Ovary (tissue), 9 donors: Measurements from ENCODE around the gene ALX1. TPM values are rescaled to one million over a fixed set of nuclear protein-coding genes. Genes with fewer than 3 reads are reported as not detected.
"Not testable (repeated sequence)": the region's sequence is repeated elsewhere in the genome, so short reads cannot be mapped to it uniquely, and the experiment has no call there.

Experiments used
- DNase-seq, 5 donors: peaks; one replicate each; pipeline ENCODE4 v3.0.0-alpha.2; 2019 to 2020
- H3K27ac ChIP-seq, 2 donors: fragments of 200-600 bp; one replicate each; pipeline versions ENCODE4 v1.5.1 to v1.8.0; 2019 to 2022
- H3K27me3 ChIP-seq: fragments of 200-600 bp; one replicate; pipeline ENCODE4 v1.8.0; 2022
- H3K36me3 ChIP-seq: fragments of 200-600 bp; sonication (generic); one replicate; pipeline ENCODE4 v1.5.1; 2019
- H3K4me1 ChIP-seq: one replicate; pipeline ENCODE4 v1.8.1; 2013; ENCODE audit warnings: mild to moderate bottlenecking, moderate library complexity; ENCODE audit not compliant: insufficient read depth
- H3K4me3 ChIP-seq: fragments of 200-600 bp; sonication (generic); one replicate; pipeline ENCODE4 v1.5.1; 2017
- H3K9me3 ChIP-seq, 2 donors: fragments of 200-600 bp in 1 of 2; sonication (generic) in 1 of 2; one replicate each; pipeline versions ENCODE4 v1.5.1 to v1.8.1; 2013 to 2019; ENCODE audit warnings: mild to moderate bottlenecking in 1 of 2, moderate library complexity in 1 of 2
- EP300 ChIP-seq: sonication (generic); formaldehyde crosslinking; IDR thresholded peaks from one replicate; pipeline ENCODE4 v1.6.1; 2017; ENCODE audit warnings: antibody characterized with exemption
- POLR2A ChIP-seq: fragments of 450-650 bp; IDR thresholded peaks from one replicate; pipeline ENCODE4 v1.6.1; 2017; ENCODE audit warnings: antibody characterized with exemption, mild to moderate bottlenecking, moderate library complexity
- WGBS, 3 donors: extraction: QIAGEN DNeasy Blood & Tissue Kit in 1 of 3; methylation state at CpG; one replicate each; pipeline versions ENCODE4 v1.1.5 to v1.1.7; 2013 to 2017; 5-methylcytosine and 5-hydroxymethylcytosine counted together
- intact Hi-C, 4 donors: fragments of 100-400 bp; cut with DNase I; formaldehyde crosslinking; loops; one replicate each; pipeline versions ENCODE4 v1.11.0 to v1.15.1; 2022 to 2023
- polyA plus RNA-seq, 2 donors: library from polyadenylated mRNA; stranded (reverse); fragments of 200-250 nt in 1 of 2; fragments of 350-450 nt in 1 of 2; fragmentation: Illumina TruSeq in 1 of 2; extraction: RNeasy Lipid Tissue Mini Kit (QIAGEN cat#74804) in 1 of 2; gene quantifications; one replicate each; pipeline ENCODE4 v1.2.3, GENCODE V29; 2013 to 2014
- total RNA-seq, 7 donors: library from RNA; depleted of rRNA in 2 of 7; stranded (reverse); fragments of >200 nt in 2 of 7; fragmentation: NEBNext Ultra II Directional in 3 of 7; extraction: Animal tissue kit (Norgen Biotek cat#: 25700) in 3 of 7; gene quantifications; one replicate each; pipeline versions ENCODE4 v1.1.0 to v1.2.4, GENCODE V29; 2016 to 2023
- TF ChIP-seq, protein P1 (sequence below), 3 donors: fragments of 450-650 bp in 2 of 3; fragments of 200-600 bp in 1 of 3; IDR thresholded peaks; one replicate each; pipeline versions ENCODE4 v1.5.1 to v1.8.0; 2016 to 2022; ENCODE audit warnings: antibody characterized with exemption in 3 of 3, mild to moderate bottlenecking in 1 of 3
- donor health status: DM: no; HTN: no; CAD: no; lungs with moderate emphysema.
- donor health status: DM: no; HTN: no; CAD: no.
- donor health status: Bipolar disorder and iron deficiency.
- donor health status: DM: yes; HTN: yes; CAD: no.
- donor health status: DM: no; HTN: no; CAD: no.
- donor health status: DM: yes; HTN: yes; CAD: no.

The ALX1 gene
- total and polyA plus RNA-seq, 9 donors: 0.05 to 1.1 (median 0.30) TPM; not detected in 3

DNA sequence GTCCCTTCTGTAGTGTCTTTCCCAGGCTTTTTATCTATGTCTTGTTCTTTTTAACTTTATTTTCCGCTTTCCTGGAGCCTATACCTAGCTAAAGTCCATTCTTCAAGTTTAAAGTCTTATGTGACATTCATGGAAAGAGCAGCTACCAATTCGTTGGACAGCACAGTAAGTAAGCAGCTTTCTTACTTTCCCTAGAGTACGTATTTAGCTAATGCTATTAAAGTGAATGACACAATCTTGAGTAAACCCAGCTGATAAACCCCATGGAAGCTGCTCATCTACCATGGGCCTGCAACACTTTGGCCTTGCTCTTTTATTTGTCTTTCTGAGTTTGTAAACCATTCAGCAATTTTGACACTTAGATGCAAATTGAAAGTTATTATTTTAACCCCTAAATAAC is 30.0 kb downstream of the ALX1 start:
- H3K4me1 ChIP-seq: no peaks in the 10 kb centered on the region
- no peak overlapping the region for H3K4me3 ChIP-seq
- TF ChIP-seq, protein P1, sequence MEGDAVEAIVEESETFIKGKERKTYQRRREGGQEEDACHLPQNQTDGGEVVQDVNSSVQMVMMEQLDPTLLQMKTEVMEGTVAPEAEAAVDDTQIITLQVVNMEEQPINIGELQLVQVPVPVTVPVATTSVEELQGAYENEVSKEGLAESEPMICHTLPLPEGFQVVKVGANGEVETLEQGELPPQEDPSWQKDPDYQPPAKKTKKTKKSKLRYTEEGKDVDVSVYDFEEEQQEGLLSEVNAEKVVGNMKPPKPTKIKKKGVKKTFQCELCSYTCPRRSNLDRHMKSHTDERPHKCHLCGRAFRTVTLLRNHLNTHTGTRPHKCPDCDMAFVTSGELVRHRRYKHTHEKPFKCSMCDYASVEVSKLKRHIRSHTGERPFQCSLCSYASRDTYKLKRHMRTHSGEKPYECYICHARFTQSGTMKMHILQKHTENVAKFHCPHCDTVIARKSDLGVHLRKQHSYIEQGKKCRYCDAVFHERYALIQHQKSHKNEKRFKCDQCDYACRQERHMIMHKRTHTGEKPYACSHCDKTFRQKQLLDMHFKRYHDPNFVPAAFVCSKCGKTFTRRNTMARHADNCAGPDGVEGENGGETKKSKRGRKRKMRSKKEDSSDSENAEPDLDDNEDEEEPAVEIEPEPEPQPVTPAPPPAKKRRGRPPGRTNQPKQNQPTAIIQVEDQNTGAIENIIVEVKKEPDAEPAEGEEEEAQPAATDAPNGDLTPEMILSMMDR (IDR thresholded peaks at IDR 0.05): no peak
- TF ChIP-seq POLR2A (no peak), EP300 (no peak)
- DNase-seq: no peak
- H3K27me3 ChIP-seq: no peaks in the 10 kb centered on the region
- no peak overlapping the region for H3K27ac ChIP-seq
- no peaks in the 10 kb centered on the region for H3K36me3 ChIP-seq
- no peaks in the 10 kb centered on the region for H3K9me3 ChIP-seq
- WGBS, 3 donors: 41 to 46% (median 45%) methylated on average over 3 of the region's 3 CpGs
- intact Hi-C loops: no loop called here

DNA sequence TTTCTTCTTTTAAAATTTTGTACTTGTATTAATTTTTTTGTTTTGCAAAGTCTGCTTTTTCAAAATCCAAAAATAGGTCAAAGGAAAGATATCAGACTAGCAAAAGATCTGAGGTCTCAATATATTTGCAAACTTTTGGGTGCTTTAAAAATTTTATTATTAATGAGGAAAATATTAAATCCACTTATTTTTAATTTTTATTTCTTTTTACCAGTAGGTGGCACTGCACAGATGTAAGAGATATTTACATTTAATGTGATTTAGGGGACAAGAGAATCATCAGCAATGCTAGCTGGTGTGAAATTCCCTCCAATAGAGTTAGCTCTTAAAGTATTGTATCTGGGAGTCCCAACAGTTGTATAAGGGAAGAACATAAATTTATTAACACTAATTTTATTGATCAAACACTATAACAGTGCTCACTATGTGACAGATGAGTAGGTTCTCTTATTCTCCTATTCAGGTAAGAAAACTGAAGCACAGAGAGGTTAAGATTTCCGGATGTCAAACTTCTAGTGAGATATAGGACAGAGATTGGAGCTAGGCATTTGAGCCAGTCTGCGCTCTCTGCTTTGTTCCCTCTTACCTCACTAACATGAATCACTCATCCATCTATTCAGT is 30.5 kb downstream of the ALX1 start:
- H3K4me3 ChIP-seq: no peak overlapping the region
- no peaks in the 10 kb centered on the region for H3K27me3 ChIP-seq
- H3K9me3 ChIP-seq: no peaks in the 10 kb centered on the region
- intact Hi-C loops: no loop called here
- DNase-seq: no peak
- H3K27ac ChIP-seq: no peak overlapping the region
- TF ChIP-seq, protein P1 (IDR thresholded peaks at IDR 0.05): no peak
- TF ChIP-seq POLR2A: no peak
- TF ChIP-seq EP300: no peak
- no peaks in the 10 kb centered on the region for H3K36me3 ChIP-seq
- WGBS, 3 donors: 86 to 91% (median 87%) methylated on average over 2 of the region's 2 CpGs
- no peaks in the 10 kb centered on the region for H3K4me1 ChIP-seq

DNA sequence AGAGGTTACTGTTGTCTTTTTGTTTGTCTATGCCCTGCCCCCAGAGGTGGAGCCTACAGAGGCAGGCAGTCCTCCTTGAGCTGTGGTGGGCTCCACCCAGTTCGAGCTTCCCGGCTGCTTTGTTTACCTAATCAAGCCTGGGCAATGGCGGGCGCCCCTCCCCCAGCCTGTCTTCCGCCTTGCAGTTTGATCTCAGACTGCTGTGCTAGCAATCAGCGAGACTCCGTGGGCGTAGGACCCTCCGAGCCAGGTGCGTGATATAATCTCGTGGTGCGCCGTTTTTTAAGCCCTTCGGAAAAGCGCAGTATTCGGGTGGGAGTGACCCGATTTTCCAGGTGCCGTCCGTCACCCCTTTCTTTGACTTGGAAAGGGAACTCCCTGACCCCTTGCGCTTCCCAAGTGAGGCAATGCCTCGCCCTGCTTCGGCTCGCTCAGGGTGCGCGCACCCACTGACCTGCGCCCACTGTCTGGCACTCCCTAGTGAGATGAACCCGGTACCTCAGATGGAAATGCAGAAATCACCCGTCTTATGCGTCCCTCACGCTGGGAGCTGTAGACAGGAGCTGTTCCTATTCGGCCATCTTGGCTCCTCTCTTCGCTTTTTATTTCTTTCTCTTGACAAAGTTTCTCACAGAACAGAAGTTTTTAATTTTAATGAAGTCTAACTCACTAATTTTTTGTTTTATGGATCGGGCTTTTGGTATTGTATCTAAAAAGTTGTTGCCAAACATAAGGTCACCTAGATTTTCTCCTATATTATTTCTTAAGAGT is 38.0 kb downstream of the ALX1 start:
- H3K36me3 ChIP-seq, H3K4me3 ChIP-seq, H3K27me3 ChIP-seq, H3K4me1 ChIP-seq, intact Hi-C loops, H3K27ac ChIP-seq, H3K9me3 ChIP-seq: not testable (repeated sequence)
- WGBS, 3 donors: 83 to 87% (median 85%) methylated on average over 33 of the region's 33 CpGs
- peak in 1 of 5 donors; percentile 5 for DNase-seq

DNA sequence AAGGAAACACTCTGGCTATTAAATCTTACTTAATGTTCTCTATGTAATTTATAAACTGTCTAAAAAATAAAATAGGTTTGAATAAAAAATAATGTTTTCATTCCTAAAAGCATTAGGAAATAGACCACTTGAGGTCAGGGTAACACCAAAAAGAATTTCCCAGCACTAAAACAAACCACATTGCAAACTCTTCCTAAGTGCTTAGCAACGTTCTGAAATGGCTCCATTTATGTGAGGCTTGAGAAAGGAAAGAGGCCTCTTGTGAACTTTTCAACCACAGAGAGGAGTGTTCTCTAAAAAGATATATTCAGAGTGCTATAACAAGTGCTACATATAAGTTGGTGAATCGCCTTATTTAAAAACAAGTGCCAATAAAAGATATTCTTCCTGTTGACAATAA is 42.7 kb downstream of the ALX1 start:
- no peaks in the 10 kb centered on the region for H3K4me1 ChIP-seq
- H3K9me3 ChIP-seq: no peaks in the 10 kb centered on the region
- TF ChIP-seq, protein P1 (IDR thresholded peaks at IDR 0.05): no peak
- TF ChIP-seq POLR2A: no peak
- TF ChIP-seq EP300: no peak
- intact Hi-C loops: no loop called here
- no peak for DNase-seq
- no peak overlapping the region for H3K4me3 ChIP-seq
- H3K36me3 ChIP-seq: no peaks in the 10 kb centered on the region
- no peak overlapping the region for H3K27ac ChIP-seq
- 17 to 21% (median 18%) methylated on average over 2 of the region's 2 CpGs for WGBS, 3 donors
- no peaks in the 10 kb centered on the region for H3K27me3 ChIP-seq

DNA sequence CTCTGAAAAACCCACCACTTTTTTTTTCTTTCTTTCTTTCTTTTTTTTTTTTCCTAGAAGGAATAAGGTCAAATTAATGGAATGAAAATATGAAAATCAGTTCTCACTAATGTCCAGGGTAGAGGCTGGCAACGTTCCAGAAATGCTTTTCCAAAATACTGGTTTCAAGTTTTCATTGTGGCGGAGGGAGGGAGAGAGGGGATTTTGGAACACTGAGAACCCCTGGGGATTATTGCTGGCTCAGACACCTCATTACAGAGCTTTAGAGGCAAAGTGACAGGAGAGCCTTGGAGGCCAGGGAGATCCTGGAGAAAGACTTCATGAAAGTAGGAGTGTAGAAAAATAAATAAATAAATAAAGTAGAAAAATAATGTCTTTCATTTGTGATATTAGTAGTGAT is 45.4 kb downstream of the ALX1 start:
- H3K27me3 ChIP-seq: no peaks in the 10 kb centered on the region
- TF ChIP-seq, protein P1 (IDR thresholded peaks at IDR 0.05): no peak
- TF ChIP-seq EP300 (no peak), POLR2A (no peak)
- intact Hi-C loops: no loop called here
- no peaks in the 10 kb centered on the region for H3K4me1 ChIP-seq
- WGBS, 3 donors: 24 to 25% (median 25%) methylated on average over 2 of the region's 2 CpGs
- DNase-seq: no peak
- no peaks in the 10 kb centered on the region for H3K36me3 ChIP-seq
- no peak overlapping the region for H3K4me3 ChIP-seq
- no peaks in the 10 kb centered on the region for H3K9me3 ChIP-seq
- H3K27ac ChIP-seq: no peak overlapping the region
